Ishikawa (cell line): ENCODE measurements around the gene PRKRIP1.

Experiments
- CEBPB ChIP-seq: IDR thresholded peaks from 2 replicates; pipeline ENCODE4 v1.6.1; 2012
- NFIC ChIP-seq: IDR thresholded peaks from 2 replicates; pipeline ENCODE4 v1.6.1; 2012
- RAD21 ChIP-seq: IDR thresholded peaks from 2 replicates; pipeline ENCODE4 v1.6.1; 2012; ENCODE audit warnings: low read depth
- TAF1 ChIP-seq: IDR thresholded peaks from 2 replicates; pipeline ENCODE4 v1.6.1; 2012; ENCODE audit warnings: low read depth, mild to moderate bottlenecking
- YY1 ChIP-seq: IDR thresholded peaks from 2 replicates; pipeline ENCODE4 v1.6.1; 2012; ENCODE audit warnings: low read depth
- ZBTB7A ChIP-seq: IDR thresholded peaks from 2 replicates; pipeline ENCODE4 v1.6.1; 2012; ENCODE audit warnings: low read depth
- TF ChIP-seq, protein P1 (sequence below): IDR thresholded peaks from 2 replicates; pipeline ENCODE4 v1.6.1; 2012
- TF ChIP-seq, protein P2 (sequence below): IDR thresholded peaks from 2 replicates; pipeline ENCODE4 v1.6.1; 2012

DNA sequence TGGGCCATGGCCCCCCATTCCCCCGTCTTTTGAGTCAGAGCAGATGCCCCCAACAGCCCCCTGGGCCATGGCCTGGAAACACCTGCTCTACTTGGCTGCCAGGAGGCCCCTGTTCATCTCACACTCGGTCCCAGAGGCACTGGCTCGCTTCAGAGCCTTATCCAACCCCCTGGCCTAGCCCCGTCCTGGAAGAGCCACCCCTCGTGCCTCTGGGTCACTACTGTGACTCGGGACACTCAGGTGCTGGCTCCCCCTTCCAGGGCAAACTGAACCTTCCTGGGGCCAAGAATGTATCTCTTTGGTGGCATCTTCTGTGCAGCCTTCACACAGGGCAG is 75.6 kb downstream of the PRKRIP1 start:
- TF ChIP-seq CEBPB (no peak), TAF1 (no peak), NFIC (no peak), YY1 (no peak), RAD21 (no peak), ZBTB7A (no peak)
- TF ChIP-seq, protein P1, sequence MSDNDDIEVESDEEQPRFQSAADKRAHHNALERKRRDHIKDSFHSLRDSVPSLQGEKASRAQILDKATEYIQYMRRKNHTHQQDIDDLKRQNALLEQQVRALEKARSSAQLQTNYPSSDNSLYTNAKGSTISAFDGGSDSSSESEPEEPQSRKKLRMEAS, result no peak
- TF ChIP-seq, protein P2, sequence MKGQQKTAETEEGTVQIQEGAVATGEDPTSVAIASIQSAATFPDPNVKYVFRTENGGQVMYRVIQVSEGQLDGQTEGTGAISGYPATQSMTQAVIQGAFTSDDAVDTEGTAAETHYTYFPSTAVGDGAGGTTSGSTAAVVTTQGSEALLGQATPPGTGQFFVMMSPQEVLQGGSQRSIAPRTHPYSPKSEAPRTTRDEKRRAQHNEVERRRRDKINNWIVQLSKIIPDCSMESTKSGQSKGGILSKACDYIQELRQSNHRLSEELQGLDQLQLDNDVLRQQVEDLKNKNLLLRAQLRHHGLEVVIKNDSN, result no peak
